Stomach (tissue), 4 donors: ENCODE measurements around the gene CHD9.

Experiments
- EP300 ChIP-seq: sonication (generic); formaldehyde crosslinking; IDR thresholded peaks from one replicate; pipeline ENCODE4 v1.6.1; 2017; ENCODE audit warnings: antibody characterized with exemption
- POLR2A ChIP-seq, 4 donors: fragments of 450-650 bp; IDR thresholded peaks; one replicate each; pipeline ENCODE4 v1.6.1; 2016; ENCODE audit warnings: antibody characterized with exemption in 4 of 4, control low read depth in 2 of 4, mild to moderate bottlenecking in 1 of 4, moderate library complexity in 1 of 4
- POLR2AphosphoS5 ChIP-seq, 3 donors: sonication (generic); formaldehyde crosslinking; IDR thresholded peaks; one replicate each; pipeline ENCODE4 v1.6.1; 2016; ENCODE audit warnings: antibody characterized with exemption in 3 of 3
- TF ChIP-seq, protein P1 (sequence below), 7 experiments: fragments of 450-650 bp in 4 of 7; fragments of 200-600 bp in 3 of 7; sonication (generic) in 3 of 7; IDR thresholded peaks; one replicate each; pipeline ENCODE4 v1.5.1; 2016 to 2019; ENCODE audit warnings: antibody characterized with exemption in 7 of 7, control low read depth in 2 of 7, mild to moderate bottlenecking in 1 of 7

DNA sequence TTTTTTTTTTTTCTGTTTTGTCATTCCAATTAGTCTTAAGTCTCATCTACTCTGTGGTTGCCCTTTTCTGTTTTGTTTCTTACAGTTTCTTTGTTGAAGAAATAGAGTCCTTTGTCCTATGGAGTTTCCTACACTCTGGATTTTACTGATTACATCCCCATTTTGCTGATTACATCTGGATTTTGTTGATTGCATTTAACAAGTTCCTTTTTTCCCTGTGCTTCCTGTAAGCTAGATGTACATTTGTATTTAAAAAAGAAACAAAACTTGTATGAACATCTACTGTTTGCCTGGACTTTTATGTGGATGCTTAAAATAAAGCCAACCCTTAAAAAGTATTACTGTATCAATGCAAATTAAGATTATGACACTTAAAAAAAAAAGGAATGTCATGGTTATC, 147.6 kb downstream of the CHD9 start:
- TF ChIP-seq POLR2A (IDR thresholded peaks at IDR 0.05) (no peak), EP300 (no peak), POLR2AphosphoS5 (IDR thresholded peaks at IDR 0.05) (no peak)
- TF ChIP-seq, protein P1, sequence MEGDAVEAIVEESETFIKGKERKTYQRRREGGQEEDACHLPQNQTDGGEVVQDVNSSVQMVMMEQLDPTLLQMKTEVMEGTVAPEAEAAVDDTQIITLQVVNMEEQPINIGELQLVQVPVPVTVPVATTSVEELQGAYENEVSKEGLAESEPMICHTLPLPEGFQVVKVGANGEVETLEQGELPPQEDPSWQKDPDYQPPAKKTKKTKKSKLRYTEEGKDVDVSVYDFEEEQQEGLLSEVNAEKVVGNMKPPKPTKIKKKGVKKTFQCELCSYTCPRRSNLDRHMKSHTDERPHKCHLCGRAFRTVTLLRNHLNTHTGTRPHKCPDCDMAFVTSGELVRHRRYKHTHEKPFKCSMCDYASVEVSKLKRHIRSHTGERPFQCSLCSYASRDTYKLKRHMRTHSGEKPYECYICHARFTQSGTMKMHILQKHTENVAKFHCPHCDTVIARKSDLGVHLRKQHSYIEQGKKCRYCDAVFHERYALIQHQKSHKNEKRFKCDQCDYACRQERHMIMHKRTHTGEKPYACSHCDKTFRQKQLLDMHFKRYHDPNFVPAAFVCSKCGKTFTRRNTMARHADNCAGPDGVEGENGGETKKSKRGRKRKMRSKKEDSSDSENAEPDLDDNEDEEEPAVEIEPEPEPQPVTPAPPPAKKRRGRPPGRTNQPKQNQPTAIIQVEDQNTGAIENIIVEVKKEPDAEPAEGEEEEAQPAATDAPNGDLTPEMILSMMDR (IDR thresholded peaks at IDR 0.05) = no peak
